ENCODE results near the gene DHRS1. TPM values are rescaled to one million over a fixed set of nuclear protein-coding genes. Genes with fewer than 3 reads are reported as not detected.

The DHRS1 gene
- total RNA-seq, 1 experiment from 2014 or later = 8.9 TPM

DNA sequence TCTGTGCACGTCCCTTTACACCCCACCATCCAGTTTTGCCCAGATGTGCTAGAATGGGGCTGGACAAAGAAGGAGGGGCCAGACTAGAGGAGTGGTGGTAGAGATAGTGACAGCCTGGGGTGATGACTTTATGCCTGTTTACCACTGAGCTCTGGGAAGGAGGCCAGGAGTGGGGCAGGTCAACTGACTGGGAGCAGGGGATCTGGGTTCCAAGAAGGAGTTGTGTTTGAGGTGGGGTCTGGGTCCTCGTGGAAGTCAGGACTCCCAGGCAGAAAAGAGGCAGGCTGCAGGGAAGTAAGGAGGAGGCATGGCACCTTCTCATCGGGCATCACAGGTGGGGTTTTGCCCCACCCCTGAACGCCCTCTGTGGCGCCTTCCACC lies 10.7 kb upstream of the DHRS1 start:
- Histone ChIP-seq H3K4me3 (ENCODE audit: low read depth in 2 of 2, low read length in 2 of 2) (no peak overlapping the region), H3K27me3 (ENCODE audit: control insufficient read depth, insufficient read depth, low read length) (no peaks in the 10 kb centered on the region), H3K4me1 (ENCODE audit: control insufficient read depth, insufficient read depth, low read length) (no peaks in the 10 kb centered on the region), H3K27ac (ENCODE audit: low read length) (no peak overlapping the region), H3K9me3 (ENCODE audit: control insufficient read depth, insufficient read depth, low read depth, low read length) (no peaks in the 10 kb centered on the region), H3K36me3 (ENCODE audit: control insufficient read depth, insufficient read depth, low read length) (no peaks in the 10 kb centered on the region)
- ATAC-seq = no peak
- POLR2A ChIA-PET = no interaction called here
- in situ Hi-C loops (cut with HindIII; ENCODE audit: low pct_unique_long_range_greater_than_20kb, low sequenced_read_pairs) (no loop called here), intact Hi-C loops (cut with micrococcal nuclease; ENCODE audit: unreplicated experiment) (no loop called here)
- TF ChIP-seq, protein P1, sequence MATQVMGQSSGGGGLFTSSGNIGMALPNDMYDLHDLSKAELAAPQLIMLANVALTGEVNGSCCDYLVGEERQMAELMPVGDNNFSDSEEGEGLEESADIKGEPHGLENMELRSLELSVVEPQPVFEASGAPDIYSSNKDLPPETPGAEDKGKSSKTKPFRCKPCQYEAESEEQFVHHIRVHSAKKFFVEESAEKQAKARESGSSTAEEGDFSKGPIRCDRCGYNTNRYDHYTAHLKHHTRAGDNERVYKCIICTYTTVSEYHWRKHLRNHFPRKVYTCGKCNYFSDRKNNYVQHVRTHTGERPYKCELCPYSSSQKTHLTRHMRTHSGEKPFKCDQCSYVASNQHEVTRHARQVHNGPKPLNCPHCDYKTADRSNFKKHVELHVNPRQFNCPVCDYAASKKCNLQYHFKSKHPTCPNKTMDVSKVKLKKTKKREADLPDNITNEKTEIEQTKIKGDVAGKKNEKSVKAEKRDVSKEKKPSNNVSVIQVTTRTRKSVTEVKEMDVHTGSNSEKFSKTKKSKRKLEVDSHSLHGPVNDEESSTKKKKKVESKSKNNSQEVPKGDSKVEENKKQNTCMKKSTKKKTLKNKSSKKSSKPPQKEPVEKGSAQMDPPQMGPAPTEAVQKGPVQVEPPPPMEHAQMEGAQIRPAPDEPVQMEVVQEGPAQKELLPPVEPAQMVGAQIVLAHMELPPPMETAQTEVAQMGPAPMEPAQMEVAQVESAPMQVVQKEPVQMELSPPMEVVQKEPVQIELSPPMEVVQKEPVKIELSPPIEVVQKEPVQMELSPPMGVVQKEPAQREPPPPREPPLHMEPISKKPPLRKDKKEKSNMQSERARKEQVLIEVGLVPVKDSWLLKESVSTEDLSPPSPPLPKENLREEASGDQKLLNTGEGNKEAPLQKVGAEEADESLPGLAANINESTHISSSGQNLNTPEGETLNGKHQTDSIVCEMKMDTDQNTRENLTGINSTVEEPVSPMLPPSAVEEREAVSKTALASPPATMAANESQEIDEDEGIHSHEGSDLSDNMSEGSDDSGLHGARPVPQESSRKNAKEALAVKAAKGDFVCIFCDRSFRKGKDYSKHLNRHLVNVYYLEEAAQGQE (IDR thresholded peaks at IDR 0.05; ENCODE audit: insufficient read depth in 1 of 2, low read depth in 2 of 2, low read length in 1 of 2) = no peak
- TF ChIP-seq, protein P2, sequence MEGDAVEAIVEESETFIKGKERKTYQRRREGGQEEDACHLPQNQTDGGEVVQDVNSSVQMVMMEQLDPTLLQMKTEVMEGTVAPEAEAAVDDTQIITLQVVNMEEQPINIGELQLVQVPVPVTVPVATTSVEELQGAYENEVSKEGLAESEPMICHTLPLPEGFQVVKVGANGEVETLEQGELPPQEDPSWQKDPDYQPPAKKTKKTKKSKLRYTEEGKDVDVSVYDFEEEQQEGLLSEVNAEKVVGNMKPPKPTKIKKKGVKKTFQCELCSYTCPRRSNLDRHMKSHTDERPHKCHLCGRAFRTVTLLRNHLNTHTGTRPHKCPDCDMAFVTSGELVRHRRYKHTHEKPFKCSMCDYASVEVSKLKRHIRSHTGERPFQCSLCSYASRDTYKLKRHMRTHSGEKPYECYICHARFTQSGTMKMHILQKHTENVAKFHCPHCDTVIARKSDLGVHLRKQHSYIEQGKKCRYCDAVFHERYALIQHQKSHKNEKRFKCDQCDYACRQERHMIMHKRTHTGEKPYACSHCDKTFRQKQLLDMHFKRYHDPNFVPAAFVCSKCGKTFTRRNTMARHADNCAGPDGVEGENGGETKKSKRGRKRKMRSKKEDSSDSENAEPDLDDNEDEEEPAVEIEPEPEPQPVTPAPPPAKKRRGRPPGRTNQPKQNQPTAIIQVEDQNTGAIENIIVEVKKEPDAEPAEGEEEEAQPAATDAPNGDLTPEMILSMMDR (IDR thresholded peaks at IDR 0.05) = no peak
- TF ChIP-seq POLR2AphosphoS5 (IDR thresholded peaks at IDR 0.05; ENCODE audit: low read depth, low read length) (no peak), SIN3A (IDR thresholded peaks at IDR 0.05; ENCODE audit: borderline replicate concordance, insufficient read depth, low read depth, low read length) (no peak), TCF7L2 (IDR thresholded peaks at IDR 0.05; ENCODE audit: low read depth, low read length) (no peak)
- no TSS peak for BruUV-seq (replicated peaks)
- CTCF ChIA-PET = no interaction called here
- no peak for DNase-seq (ENCODE audit: low read depth, low spot score)

DNA sequence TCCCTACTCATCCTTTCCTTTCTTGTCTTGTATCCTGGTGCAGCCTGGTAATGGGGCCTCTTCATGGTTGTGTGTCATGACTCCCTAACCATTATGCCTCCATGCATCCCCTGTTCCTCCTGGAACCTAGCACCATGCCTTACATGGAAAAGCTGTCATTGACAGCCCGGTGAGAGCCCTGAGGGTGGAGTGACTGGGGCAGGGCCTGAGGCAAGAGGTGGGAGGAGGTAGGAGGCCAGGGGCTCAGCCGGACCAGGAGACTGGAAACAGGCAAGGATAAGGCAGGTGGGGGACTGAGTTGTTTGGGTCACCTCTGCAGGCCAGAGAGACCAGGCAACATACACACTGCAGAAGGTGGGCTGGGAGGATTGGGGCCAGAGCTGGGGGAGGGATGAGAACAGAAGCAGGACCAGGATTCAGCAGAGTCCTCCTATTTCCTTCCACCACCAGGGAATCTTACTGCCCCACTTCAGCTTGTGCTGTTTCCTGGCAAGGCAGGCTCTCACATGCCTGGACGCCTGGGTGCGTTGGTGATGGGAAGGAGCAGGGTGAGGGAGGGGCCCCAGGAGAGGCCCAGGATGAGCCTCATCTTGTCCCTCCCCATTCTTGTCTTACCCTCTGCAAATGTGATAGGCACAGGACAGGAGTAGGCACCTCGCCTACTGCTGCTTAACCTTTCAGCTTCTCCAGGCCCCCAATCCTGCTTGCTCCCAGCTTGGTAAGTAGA lies 10.1 kb upstream of the DHRS1 start, which contains the start of gene LTB4R2:
Gene LTB4R2 (plus strand): TSS at position 603 of the 727 bp plus-strand sequence. CDS start 525 bp downstream, outside the sequence.
- no peaks in the 10 kb centered on the region for H3K9me3 ChIP-seq (ENCODE audit: control insufficient read depth, insufficient read depth, low read depth, low read length)
- no peak for DNase-seq (ENCODE audit: low read depth, low spot score)
- TF ChIP-seq SIN3A (IDR thresholded peaks at IDR 0.05; ENCODE audit: borderline replicate concordance, insufficient read depth, low read depth, low read length) (no peak), TCF7L2 (IDR thresholded peaks at IDR 0.05; ENCODE audit: low read depth, low read length) (no peak), POLR2AphosphoS5 (IDR thresholded peaks at IDR 0.05; ENCODE audit: low read depth, low read length) (no peak)
- TF ChIP-seq, protein P2 (IDR thresholded peaks at IDR 0.05) = no peak
- TF ChIP-seq, protein P1 (IDR thresholded peaks at IDR 0.05; ENCODE audit: insufficient read depth in 1 of 2, low read depth in 2 of 2, low read length in 1 of 2) = no peak
- H3K4me1 ChIP-seq (ENCODE audit: control insufficient read depth, insufficient read depth, low read length) = no peaks in the 10 kb centered on the region
- intact Hi-C loops (cut with micrococcal nuclease; ENCODE audit: unreplicated experiment) = no loop called here
- ChIA-PET CTCF (no interaction called here), POLR2A (no interaction called here)
- H3K27ac ChIP-seq (ENCODE audit: low read length) = no peak within 1 kb of the TSS
- ATAC-seq = no peak
- no peak within 1 kb of the TSS for H3K4me3 ChIP-seq (ENCODE audit: low read depth in 2 of 2, low read length in 2 of 2)
- in situ Hi-C loops (cut with HindIII; ENCODE audit: low pct_unique_long_range_greater_than_20kb, low sequenced_read_pairs) = no loop called here
- H3K36me3 ChIP-seq (ENCODE audit: control insufficient read depth, insufficient read depth, low read length) = no peaks in the 10 kb centered on the region
- BruUV-seq (replicated peaks) = no TSS peak
- H3K27me3 ChIP-seq (ENCODE audit: control insufficient read depth, insufficient read depth, low read length) = no peaks in the 10 kb centered on the region

Measured in Panc1 (cell line).